ENCODE data around the gene PEPD.
"Not testable (repeated sequence)": the region's sequence is repeated elsewhere in the genome, so short reads cannot be mapped to it uniquely, and the experiment has no call there.

Gene PEPD

GRCh38 chr19:33498391-33499000 lies 23.1 kb downstream of the PEPD start:
- DNase-seq (ENCODE audit: low read depth, low spot score), result no peak

- DNase-seq (ENCODE audit: low read depth, low spot score), result no peak
Observed at GRCh38 chr19:33497778-33498175, 23.8 kb downstream of the PEPD start.

GRCh38 chr19:33497131-33497777 lies 24.3 kb downstream of the PEPD start:
- no peak for DNase-seq (ENCODE audit: low read depth, low spot score)

- no peak for DNase-seq (ENCODE audit: low read depth, low spot score)
Observed at GRCh38 chr19:33496038-33496895, 25.3 kb downstream of the PEPD start.

GRCh38 chr19:33493401-33494275 lies 28.0 kb downstream of the PEPD start:
- DNase-seq (ENCODE audit: low read depth, low spot score), result no peak

GRCh38 chr19:33492951-33493350 lies 28.6 kb downstream of the PEPD start:
- DNase-seq (ENCODE audit: low read depth, low spot score), result no peak

GRCh38 chr19:33492090-33492489 lies 29.5 kb downstream of the PEPD start:
- no peak for DNase-seq (ENCODE audit: low read depth, low spot score)

GRCh38 chr19:33490596-33490995 lies 31.0 kb downstream of the PEPD start:
- DNase-seq (ENCODE audit: low read depth, low spot score), result not testable (repeated sequence)

GRCh38 chr19:33490041-33490451 lies 31.5 kb downstream of the PEPD start:
- DNase-seq (ENCODE audit: low read depth, low spot score), result no peak

- DNase-seq (ENCODE audit: low read depth, low spot score), result no peak
Observed at GRCh38 chr19:33488826-33489225, 32.8 kb downstream of the PEPD start.

- DNase-seq (ENCODE audit: low read depth, low spot score), result no peak
Observed at GRCh38 chr19:33487901-33488800, 33.4 kb downstream of the PEPD start.

GRCh38 chr19:33486936-33487811 lies 34.4 kb downstream of the PEPD start:
- DNase-seq (ENCODE audit: low read depth, low spot score), result no peak

- no peak for DNase-seq (ENCODE audit: low read depth, low spot score)
Observed at GRCh38 chr19:33486407-33486806, 35.2 kb downstream of the PEPD start.

GRCh38 chr19:33484226-33484774 lies 37.3 kb downstream of the PEPD start:
- DNase-seq (ENCODE audit: low read depth, low spot score), result no peak

- no peak for DNase-seq (ENCODE audit: low read depth, low spot score)
Observed at GRCh38 chr19:33482476-33482875, 39.1 kb downstream of the PEPD start.

GRCh38 chr19:33481863-33482262 lies 39.7 kb downstream of the PEPD start:
- no peak for DNase-seq (ENCODE audit: low read depth, low spot score)

GRCh38 chr19:33479570-33479969 lies 42.0 kb downstream of the PEPD start:
- DNase-seq (ENCODE audit: low read depth, low spot score), result not testable (repeated sequence)

- no peak for DNase-seq (ENCODE audit: low read depth, low spot score)
Observed at GRCh38 chr19:33477781-33478180, 43.8 kb downstream of the PEPD start.

- no peak for DNase-seq (ENCODE audit: low read depth, low spot score)
Observed at GRCh38 chr19:33476151-33476707, 45.4 kb downstream of the PEPD start.
